Activated T-cell treated with anti-CD3 and anti-CD28 coated beads for 48 hours (primary cell): ENCODE measurements around the gene GPC6.

Experiments used
- DNase-seq: peaks from one replicate; pipeline ENCODE4 v3.0.0-alpha.2; 2020; ENCODE audit warnings: low read depth

The GPC6 gene

GRCh38 chr13:94216476-94216875 is 989.9 kb downstream of the GPC6 start:
- DNase-seq, result no peak

DNA sequence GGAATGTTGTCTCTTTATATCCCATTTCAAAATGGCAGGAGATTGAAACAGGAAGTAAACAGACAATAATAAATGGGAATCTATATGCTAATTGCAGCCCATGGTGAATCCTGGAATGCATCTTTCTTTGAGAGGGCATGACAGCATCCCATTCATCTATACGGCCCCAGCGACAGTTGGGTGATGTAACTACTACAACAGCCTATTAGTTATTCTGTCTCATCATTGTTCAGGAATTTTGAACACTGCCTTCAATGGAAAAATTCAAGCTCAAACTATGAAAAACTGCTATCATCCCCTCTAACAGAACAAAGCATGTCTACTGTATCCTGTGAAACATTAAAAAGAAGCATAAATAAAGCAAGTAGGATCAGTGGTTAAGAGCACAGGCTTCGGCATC is 990.8 kb downstream of the GPC6 start:
- no peak for DNase-seq

- no peak for DNase-seq
These were observed 991.9 kb downstream of the GPC6 start for GRCh38 chr13:94218537-94218936.

GRCh38 chr13:94218951-94219350 is 992.3 kb downstream of the GPC6 start:
- no peak for DNase-seq

DNA sequence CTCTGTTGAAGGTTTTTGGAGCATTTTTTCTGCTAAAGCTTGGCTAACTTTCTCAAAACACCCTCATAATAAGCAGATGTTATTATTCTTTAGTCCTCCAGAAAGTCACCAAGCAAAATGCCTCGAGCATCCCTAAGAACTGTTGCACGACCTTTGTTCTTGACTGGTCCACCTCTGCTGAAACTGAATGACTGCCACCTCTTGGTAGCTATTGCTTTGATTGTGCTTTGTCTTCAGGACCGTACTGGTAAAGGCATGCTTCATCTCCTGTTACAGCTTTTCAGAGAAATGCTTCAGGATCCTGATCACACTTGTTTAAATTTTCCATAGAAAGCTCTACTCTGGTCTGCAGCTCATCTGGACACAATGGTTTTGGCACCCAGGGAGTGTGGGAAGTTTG is 998.1 kb downstream of the GPC6 start:
- DNase-seq, result no peak

DNA sequence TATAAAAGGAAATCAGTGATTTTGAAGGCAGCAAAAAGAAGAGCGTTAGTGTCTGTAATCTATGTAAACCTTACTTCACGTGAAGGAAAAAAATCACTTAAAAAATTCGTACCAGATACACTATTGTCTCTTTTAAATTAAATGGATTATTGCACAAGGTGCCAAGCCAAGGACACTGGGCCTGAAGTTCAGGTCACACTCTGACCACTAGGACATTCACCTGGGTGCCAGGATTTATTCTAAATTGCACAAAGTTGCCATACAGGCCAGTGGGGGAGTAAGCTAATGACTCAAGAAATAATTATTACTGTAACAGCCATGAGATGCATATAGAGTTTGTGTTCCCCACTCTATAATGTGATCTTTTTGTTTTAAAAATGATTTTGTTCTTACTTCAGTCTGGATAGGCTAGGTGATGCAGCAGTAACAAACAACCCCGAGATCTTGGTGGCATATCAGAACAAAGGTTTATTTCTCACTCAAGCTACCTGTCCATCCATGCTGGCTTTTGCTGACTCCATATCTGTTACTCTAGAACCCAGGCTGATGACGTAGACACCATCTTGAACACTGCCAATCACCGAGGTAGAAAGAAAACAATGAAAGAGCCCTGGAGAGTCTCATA is 1000.8 kb downstream of the GPC6 start:
- no peak for DNase-seq

DNA sequence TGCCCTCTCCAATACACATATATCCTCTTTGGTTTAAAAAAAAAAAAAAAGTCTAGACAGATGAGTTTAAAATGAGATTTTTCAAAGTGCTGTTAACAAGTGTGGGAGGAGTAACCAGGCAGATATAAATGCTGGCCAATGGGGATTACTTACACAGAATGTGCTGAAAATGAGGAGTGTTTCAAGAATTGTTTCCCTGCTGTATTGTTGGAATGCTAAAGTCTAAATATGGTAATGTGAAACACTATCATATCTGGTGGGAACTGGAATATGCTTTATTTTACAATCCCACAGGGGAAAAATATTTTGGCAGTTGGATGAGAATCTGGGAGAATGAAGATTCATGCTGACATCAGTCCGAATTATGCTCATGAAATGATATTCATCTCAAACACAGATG is 1002.2 kb downstream of the GPC6 start:
- DNase-seq, result no peak

GRCh38 chr13:94232161-94232950 is 1005.7 kb downstream of the GPC6 start:
- DNase-seq, result no peak

DNA sequence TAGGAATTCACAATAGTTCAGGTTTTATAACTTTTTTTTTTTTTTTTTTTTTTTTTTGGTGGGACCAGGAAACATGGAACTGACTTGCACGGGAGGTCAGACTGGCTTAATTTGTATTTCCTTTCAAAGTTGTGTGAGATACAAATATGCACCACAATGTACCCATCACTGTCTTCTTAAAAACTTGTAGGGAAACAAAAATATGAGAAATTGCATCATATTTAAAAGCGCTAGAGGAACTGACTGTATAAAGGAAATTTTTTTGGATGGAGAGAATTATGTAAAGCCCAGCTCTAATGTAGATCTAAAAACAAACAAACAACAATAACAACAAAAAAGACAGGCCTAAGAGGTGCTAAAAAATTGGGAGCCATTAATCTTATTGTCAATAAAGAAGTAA is 1006.3 kb downstream of the GPC6 start:
- DNase-seq, result no peak

DNA sequence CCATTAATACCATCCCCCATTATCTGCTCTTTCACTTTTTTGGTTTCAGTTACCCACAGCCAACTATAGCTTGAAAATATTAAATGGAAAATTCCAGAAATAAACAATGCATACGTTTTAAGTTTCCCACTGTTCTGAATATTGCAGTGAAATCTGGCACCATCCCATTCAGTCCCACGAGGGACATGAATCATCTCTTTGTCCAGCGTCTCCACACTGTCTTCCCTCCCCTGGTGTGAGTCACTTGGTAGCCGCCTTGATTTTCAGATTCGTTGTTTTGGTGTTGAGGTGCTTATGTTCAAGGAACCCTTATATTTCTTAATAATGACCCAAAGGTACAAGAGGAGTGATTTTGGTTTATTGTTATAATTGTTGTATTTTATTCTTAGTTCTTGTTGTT is 1006.8 kb downstream of the GPC6 start:
- no peak for DNase-seq

DNA sequence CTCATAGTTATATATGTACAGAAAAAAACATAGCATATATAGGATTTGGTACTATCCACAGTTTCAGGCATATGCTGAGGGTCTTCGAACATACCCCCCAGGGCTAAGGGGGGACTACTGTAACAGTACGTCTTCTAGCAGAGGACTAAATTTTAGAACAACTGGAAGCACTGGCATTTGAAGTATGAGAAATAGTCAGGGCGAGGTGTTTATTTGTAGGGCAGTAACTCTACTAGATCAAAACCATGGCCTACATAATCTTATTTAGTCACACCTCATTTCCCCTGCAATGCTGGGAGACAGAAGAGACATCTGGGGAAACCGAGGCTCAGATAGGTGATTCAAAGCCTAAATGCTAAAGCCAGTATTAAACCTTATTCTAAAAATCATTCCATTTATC is 1007.2 kb downstream of the GPC6 start:
- no peak for DNase-seq

DNA sequence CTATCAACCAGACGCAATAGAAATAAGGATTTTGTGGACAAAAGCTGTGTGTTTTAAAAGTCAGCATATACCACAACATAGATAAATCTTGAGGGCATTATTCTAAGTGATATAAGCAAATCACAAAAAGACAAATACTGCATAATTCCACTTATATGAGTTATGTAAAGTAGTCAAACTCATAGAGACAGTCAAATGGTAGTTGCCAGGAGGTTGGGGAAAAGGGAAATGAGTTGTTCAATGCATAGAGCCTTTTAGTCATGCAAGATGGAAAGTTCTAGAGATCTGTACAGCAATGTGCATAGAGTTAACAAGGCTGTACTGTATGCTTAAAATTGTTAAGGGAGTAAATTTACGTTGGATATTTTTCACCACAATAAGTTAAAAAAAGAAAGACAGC is 1008.1 kb downstream of the GPC6 start:
- no peak for DNase-seq

GRCh38 chr13:94236132-94236531 is 1009.5 kb downstream of the GPC6 start:
- DNase-seq, result no peak

DNA sequence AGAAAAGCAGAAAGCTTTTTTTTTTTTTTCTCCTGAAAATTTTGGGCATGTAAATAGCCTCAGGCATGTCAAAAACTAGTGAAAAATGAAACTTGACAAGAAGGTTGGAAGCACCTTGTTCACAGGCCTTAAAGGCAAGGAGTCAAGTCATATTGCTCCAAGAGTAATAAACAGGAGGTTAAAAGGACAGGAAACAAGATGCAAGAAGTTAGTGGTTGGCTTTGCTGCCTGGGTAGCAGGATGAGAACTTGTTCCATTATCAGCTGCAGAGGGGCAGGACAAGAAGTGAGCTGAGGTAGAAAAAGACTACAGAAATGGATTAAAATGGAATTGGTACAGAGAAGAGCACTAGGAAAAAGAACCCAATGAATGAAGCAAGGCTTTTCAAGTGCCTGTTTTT is 1010.3 kb downstream of the GPC6 start:
- no peak for DNase-seq

DNA sequence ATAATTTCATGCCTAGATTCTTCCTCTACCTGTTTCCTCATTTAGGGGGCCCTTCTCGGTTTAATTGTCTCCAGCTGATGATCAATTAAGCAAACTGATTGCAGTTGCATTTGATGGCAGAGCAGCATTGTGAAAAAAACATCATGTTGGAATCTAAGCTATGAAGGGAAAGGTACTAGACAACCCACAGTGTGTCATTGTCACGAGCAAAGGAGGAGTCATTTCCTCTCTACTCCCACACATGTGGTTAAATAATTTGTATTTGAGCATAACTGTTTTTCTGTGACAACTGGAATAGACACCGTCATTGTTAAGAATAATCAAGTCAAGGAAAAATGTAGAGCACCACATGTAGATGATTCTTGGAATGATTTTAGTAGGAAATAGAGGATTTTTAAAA is 1012.5 kb downstream of the GPC6 start:
- no peak for DNase-seq

DNA sequence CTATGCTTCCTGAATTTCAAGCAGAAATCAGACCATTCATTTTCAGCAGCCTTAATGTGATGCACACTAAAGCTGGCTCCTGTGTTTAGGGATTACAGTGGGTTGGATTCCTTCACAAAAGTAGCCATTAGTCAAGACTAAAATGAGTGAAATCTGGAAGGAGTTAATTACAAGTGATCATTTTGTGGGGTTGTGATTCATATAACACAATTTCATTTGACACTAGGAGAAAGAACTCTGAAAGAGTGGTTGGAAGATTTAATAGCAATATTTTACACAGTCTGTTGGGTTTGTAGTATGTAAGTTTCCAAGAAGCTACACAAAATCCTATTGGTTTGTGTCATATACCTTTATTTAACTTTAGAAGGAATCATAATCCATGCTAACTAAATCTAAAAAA is 1015.9 kb downstream of the GPC6 start:
- no peak for DNase-seq

DNA sequence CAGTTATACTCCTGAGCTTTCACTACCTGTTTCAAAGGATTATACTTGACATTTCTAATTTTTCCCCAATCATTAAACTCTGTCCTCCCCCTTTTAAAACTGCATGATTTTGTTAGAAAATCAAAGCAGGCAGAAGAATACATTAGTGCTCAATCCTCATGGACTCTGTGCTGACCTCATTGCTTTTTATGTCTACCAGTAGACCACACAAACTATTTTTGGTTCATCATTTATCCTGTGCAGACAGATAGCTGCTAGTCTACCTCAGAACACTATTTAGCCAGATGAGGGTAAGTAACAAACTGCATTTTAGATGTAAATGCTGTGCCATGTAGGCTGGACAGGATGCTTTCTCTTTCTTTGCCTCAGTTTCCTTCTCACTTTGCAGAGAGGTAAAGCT is 1016.9 kb downstream of the GPC6 start:
- no peak for DNase-seq

DNA sequence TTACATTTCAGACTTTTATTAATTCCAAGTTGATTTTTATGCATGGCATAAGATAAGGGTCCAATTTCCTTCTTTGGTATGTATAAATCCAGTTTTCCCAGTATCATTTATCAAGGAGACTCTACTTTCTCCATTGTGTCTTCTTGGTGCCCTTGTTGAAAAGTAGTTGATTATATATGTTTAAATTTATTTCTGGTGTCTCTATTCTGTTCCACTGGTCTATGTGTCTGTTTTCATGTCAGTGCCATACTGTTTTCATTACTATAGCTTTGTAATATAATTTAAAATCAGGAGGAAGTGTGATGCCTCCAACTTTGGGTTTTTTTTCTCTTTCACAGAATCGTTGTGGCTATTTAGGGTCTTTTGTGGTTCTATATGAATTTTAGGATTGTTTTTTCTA is 1019.9 kb downstream of the GPC6 start:
- DNase-seq, result no peak

GRCh38 chr13:94247890-94248289 is 1021.3 kb downstream of the GPC6 start:
- no peak for DNase-seq

GRCh38 chr13:94248454-94249228 is 1022.0 kb downstream of the GPC6 start:
- DNase-seq, result no peak

DNA sequence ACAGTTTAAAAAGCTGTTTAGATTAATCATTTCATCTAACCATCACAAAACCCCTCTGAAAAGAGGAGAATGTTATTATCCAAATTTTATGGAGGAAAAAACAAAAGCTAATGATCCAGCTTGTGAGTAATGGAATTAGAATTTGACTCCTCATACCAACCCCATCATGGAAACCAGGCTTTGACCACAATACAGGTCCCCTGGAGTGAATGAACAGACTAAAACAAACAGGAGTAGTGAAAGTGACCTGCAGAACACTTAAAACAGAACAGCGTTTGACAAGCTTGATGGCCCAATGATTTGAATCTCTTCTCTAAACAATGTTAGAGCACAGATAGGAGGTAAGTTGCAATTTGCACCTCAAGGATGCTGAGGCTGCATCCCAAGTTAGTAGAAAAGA is 1022.9 kb downstream of the GPC6 start:
- no peak for DNase-seq

GRCh38 chr13:94251831-94252608 is 1025.4 kb downstream of the GPC6 start:
- DNase-seq, result no peak
